ENCODE results near the gene GSTM4. TPM values are rescaled to one million over a fixed set of nuclear protein-coding genes. Genes with fewer than 3 reads are reported as not detected.

Gene GSTM4
- total and polyA plus RNA-seq, 2 of the 8 experiments (the other 6 are each of a cell fraction or from before 2014, with no cell fraction given): 11.3 to 31.4 TPM

DNA sequence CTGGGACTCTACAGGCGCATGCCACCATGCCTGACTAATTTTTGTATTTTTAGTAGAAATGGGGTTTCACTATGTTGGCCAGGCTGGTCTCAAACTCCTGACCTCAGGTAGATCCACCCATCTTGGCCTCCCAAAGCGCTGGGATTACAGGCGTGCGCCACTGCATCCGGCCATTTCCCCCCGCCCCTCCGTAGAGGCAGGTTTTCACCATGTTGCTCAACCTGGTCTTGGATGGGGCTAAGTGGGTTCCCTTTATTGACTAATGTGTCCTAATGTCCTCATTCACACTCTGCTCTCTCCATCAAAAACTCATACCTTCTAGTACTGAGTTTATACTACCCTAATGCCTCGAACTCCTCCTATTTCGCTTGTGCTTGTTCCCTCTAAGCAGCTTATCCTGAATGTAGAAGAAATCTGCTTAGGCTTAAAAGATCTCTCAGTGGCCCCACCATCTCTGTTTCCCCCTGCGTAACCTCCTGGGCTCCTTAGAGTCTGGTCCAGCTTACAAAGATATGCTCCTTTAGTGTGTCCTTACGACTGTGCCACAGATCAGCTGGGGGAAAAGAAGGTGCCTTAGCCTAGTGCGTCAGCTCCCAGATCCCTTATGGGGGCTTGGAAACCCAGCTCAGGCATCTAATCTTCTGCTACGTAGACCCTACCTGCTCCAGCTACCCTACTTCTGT is 44.5 kb upstream of the GSTM4 start (continued):
- TF ChIP-seq, protein P1, sequence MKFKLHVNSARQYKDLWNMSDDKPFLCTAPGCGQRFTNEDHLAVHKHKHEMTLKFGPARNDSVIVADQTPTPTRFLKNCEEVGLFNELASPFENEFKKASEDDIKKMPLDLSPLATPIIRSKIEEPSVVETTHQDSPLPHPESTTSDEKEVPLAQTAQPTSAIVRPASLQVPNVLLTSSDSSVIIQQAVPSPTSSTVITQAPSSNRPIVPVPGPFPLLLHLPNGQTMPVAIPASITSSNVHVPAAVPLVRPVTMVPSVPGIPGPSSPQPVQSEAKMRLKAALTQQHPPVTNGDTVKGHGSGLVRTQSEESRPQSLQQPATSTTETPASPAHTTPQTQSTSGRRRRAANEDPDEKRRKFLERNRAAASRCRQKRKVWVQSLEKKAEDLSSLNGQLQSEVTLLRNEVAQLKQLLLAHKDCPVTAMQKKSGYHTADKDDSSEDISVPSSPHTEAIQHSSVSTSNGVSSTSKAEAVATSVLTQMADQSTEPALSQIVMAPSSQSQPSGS (IDR thresholded peaks at IDR 0.05; ENCODE audit: low read length): no peak
- TF ChIP-seq SRF (IDR thresholded peaks at IDR 0.05; ENCODE audit: low read depth, low read length) (no peak), GABPA (IDR thresholded peaks at IDR 0.05; ENCODE audit: borderline replicate concordance, insufficient read depth, low read length) (no peak), TAF7 (optimal IDR thresholded peaks at IDR 0.05; ENCODE audit: borderline replicate concordance, low read depth, low read length) (no peak), RNF2 (IDR thresholded peaks at IDR 0.05; ENCODE audit: borderline replicate concordance, low read depth, low read length, missing control alignments, poor library complexity, severe bottlenecking) (no peak), CREB1 (IDR thresholded peaks at IDR 0.05) (no peak), BRCA1 (IDR thresholded peaks at IDR 0.05; ENCODE audit: low read depth, low read length) (no peak), ASH2L (IDR thresholded peaks at IDR 0.05; ENCODE audit: low read length) (no peak)
